GM19455 (cell line): Measurements from ENCODE around the gene KRT20.

ENCODE experiments used
- ATAC-seq: cut with Tn5 transposase; IDR thresholded peaks from one replicate; pipeline ENCODE4 v1.9.1; 2021; ENCODE audit not compliant: unreplicated experiment

KRT20 gene

GRCh38 chr17:40854175-40854814 lies 30.7 kb downstream of the KRT20 start:
- no peak for ATAC-seq

DNA sequence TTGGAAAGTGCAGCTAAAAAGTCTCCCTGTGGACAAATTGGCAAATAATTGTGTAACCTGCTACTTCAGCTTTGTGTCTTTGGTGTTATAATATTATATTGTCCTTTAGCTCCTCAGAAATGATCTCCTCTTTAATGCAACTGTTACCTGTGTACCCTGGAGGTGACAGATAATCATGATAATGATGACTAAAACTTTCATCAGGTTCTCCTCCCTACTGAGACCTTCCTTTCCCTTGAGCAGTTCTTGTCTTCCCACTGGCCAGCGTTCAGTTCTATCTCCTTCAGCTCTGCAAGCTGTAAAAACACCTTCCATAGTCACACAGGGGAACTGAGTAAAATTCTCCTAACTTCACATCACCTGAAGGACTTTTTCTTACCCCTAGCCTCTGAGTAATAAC lies 32.7 kb downstream of the KRT20 start:
- ATAC-seq, result no peak

- ATAC-seq, result no peak
Observed at GRCh38 chr17:40850293-40850972, 34.6 kb downstream of the KRT20 start.

GRCh38 chr17:40849723-40850122 lies 35.3 kb downstream of the KRT20 start:
- no peak for ATAC-seq

- no peak for ATAC-seq
Observed at GRCh38 chr17:40848583-40849235, 36.3 kb downstream of the KRT20 start.

DNA sequence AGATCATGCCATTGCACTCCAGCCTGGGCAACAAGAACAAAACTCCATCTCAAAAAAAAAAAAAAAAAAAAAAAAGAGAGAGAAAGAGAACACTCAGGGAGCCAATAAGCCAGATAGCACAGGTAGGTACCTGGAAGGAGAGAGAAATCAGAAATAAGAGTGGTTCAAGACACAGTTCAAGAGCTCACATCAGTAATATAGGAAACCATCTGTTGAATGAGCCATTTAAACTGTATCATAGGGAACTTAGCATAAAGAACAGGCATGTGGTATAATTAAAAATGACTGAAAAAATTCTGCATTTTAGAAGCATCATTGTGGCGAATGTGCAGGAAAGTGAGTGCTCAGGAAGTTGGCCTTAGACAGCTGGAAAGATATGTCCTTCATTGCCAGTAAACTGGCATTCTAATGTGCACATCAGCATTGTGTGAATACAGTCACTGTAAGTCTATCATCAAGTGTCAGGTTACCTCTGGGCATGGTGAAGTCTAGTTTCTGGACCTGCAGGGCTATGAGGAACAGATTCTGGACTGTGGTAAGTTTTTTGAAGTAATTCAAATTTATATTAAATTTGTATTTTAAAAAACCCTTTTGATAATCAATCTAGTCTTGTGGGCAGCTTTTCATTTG lies 38.4 kb downstream of the KRT20 start:
- no peak for ATAC-seq

DNA sequence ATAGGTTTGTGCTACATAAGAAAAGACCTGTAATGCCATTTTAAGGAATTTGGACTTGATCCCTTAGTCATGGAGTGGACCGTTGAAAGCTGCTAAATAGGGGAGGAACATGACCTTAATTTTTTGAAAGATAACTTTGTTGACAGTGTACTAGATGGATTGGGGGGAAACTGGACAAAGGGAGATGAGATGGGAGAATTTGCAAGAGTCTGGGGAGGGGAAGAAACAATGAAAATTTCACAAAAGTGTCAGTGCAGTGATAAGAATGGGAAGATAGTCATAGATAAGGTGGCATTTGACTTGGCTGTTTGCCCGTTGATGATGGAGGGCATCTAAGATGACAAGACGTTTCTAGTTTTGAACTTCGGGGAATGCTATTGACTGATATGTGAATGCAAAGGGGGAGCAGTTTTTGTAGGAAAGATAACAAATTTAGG lies 40.4 kb downstream of the KRT20 start:
- ATAC-seq, result no peak

DNA sequence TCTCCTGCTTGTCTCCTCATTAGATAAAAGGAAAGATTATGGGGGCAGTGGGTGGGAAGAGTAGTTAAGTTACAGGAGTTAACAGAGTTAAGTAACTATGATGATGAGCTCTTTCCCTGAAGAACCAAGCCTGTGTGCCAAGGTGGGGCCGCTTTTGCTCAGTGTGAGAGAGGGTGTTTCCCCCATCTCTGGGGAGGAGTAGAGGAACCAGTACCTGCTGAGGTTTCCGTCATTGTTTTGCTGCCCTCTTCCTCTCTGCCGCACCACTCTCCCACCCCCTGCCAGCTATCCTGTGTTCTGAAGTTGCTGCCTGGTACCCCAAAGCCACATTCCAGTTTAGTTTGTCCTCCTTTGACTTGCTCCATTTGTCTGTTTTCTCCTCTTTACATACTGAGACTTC lies 41.8 kb downstream of the KRT20 start:
- no peak for ATAC-seq

GRCh38 chr17:40841246-40841645 lies 43.8 kb downstream of the KRT20 start:
- no peak for ATAC-seq

DNA sequence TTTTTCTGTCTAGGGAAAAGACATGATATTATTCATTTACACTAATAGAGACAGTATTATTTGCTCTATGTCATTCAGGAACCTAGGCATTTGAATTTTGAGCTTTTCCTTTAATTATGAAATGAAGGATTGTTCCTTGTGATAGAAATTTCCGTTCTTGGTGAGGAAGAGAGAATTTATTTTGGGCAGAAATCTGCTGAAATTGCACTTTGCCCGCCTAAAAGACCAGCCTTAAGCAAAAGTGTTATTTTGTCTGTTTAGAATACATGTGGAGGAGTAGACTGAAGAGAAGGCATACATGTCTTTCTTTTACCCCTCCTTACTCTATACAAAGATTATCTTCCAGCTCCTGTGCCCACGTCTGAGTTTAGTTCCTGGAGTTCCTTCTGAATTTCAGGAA lies 45.8 kb downstream of the KRT20 start:
- ATAC-seq, result no peak

DNA sequence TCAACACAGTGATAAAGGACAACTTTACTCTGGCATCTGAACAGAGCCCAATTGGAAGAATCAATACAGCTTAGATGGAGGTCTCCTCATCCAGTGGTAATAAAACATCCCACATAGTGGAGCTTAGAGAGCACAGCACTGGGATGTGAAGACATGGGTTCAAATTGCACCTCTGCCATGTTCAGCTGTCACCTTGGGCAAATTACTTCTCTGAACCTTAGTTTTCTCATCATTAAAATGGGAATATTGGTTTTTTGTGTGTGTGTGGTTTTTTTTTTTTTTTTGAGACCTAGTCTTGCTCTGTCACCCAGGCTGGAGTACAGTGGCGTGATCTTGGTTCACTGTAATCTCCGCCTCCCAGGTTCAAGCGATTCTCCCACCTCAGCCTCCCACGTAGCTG lies 49.0 kb downstream of the KRT20 start:
- no peak for ATAC-seq

- ATAC-seq, result no peak
Observed at GRCh38 chr17:40833882-40834281, 51.2 kb downstream of the KRT20 start.

DNA sequence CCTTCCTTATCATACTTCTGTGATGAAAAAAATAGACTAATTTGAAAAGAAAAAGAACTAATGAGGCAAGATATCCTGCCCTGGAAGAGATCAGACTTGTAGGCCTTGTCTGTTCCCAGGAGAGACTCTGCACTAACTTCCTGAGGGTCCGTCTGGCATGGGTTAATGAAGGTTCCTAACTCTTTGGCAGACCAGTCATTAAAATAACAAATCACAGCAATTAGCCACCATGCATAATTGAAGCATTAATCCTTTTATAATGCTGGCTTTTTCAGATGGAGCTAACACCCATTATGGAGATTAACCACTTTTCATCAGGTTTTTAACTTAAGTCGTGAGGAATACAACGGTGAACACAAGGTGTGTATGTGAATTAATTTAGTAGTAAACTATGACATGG lies 52.2 kb downstream of the KRT20 start:
- no peak for ATAC-seq

DNA sequence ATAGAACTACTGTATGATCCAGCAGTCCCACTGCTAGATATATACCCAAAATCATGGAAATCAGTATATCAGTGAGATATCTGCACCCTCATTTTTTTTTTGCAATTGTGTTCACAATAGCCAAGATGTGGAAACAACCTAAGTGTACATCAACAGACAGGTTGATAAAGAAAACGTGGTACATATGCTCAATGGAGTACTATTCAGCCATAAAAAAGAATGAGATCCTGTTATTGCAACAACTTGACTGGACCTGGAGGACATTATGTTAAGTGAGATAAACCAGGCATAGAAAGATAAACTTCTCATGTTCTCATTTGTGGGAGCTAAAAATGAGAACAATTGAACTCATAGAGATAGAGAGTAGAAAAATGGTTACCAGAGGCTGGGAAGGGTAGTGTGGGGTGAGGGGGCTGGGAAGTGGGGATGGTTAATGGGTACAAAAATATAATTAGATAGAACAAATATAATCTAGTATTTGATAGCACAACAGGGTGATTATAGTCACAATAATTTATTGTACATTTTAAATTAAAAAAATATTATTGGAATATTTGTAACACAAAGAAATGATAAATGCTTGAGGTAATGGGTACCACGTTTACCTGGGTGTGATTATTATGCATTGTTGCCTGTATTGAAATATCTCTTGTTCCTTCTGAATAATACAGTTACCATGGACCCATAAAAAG lies 54.8 kb downstream of the KRT20 start:
- no peak for ATAC-seq

- ATAC-seq, result no peak
Observed at GRCh38 chr17:40828454-40829044, 56.5 kb downstream of the KRT20 start.

DNA sequence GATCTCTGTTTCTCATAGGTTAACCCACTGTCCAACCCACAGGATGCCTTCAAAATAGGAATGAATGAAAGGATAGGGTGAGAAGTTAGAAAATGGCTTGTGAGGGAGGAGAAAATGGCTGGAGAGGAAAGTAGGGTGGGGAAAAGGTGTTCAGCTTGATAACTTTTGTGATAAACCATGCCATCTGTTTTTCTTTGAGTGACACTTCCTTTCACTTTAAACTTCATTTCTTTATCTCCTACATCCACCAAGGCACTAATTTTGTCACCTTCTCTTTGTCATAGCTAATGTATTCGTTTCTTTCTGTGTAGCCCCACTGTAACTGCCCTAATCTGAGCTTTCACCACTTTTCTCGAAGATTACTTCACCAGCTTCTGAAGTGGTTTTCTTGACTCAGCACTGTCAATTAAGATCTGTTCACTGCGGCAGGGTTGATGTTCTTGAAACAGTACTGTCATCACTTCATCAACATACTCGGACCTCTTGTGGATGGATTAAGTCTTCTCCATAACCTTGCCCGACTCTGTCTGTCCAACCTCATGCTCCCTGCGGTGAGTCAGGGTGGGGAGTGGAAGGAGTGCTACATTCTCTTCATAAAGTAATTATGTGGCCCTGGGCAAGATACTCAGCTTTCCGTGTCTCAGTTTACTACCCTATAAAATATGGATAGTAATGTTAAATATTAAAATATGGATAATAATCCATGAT lies 57.1 kb downstream of the KRT20 start:
- no peak for ATAC-seq
